Mucosa of descending colon (tissue), 3 donors: ENCODE data around the gene THUMPD3. TPM values are rescaled to one million over a fixed set of nuclear protein-coding genes. Genes with fewer than 3 reads are reported as not detected.

Source experiments
- ATAC-seq: fragments of 200-7000 bp; cut with Tn5 transposase; one replicate; pipeline ENCODE4 v1.9.1; 2020; ENCODE audit warnings: mild to moderate bottlenecking, moderate library complexity
- DNase-seq, 3 donors: peaks; one replicate each; pipeline ENCODE4 v3.0.0-alpha.2; 2020
- H3K36me3 ChIP-seq: fragments of 200-600 bp; one replicate; pipeline ENCODE4 v1.8.0; 2021; ENCODE audit warnings: low read depth, mild to moderate bottlenecking
- H3K4me1 ChIP-seq: fragments of 200-600 bp; one replicate; pipeline ENCODE4 v1.8.0; 2021; ENCODE audit warnings: low read depth, mild to moderate bottlenecking
- H3K4me3 ChIP-seq: fragments of 200-600 bp; one replicate; pipeline ENCODE4 v1.8.0; 2021; ENCODE audit warnings: mild to moderate bottlenecking
- H3K9me3 ChIP-seq: fragments of 200-600 bp; one replicate; pipeline ENCODE4 v1.8.0; 2021; ENCODE audit warnings: mild to moderate bottlenecking
- intact Hi-C, 2 donors: fragments of 100-400 bp; cut with DNase I in 1 of 2; cut with micrococcal nuclease in 1 of 2; formaldehyde crosslinking; loops; one replicate each; pipeline versions ENCODE4 v1.11.0 to v1.11.1; 2022; cut with DNase I, micrococcal nuclease
- total RNA-seq, 3 donors: library from RNA; stranded (reverse); fragmentation: NEBNext Ultra II Directional in 2 of 3; extraction: Animal tissue kit (Norgen Biotek cat#: 25700) in 2 of 3; gene quantifications; one replicate each; pipeline versions ENCODE4 v1.2.1 to v1.2.4, GENCODE V29; 2021 to 2023
- TF ChIP-seq, protein P1 (sequence below): fragments of 200-600 bp; IDR thresholded peaks from one replicate; pipeline ENCODE4 v1.8.0; 2022; ENCODE audit warnings: antibody characterized with exemption, mild to moderate bottlenecking
- donor health status: DM: no; HTN: no; CAD: no; lungs with moderate emphysema.
- donor health status: DM: no; HTN: no; CAD: no.
- donor health status: DM: no; HTN: yes; CAD: no.

The THUMPD3 gene
- total RNA-seq, 3 donors from 2014 or later = 30.0 to 34.0 (median 31.2) TPM

DNA sequence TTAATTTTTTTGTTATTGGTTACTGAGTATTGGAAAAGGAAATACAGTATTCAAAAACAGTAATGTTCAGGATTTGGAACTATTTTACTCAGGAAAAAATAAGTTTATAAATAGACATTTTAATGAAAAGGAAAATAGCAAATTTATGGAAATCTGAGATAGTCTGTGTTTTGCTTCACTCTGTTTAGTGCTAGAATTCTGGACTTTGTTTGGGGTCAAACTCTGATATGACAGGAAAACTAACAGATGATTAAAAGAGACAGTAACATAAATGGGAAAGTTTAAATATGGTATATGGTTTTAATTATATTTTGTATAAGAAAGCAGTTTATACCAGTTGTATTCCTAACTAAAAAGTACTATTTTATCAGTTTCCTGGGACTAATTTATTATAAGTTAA is 52.0 kb downstream of the THUMPD3 start:
- Histone ChIP-seq H3K36me3 (no peaks in the 10 kb centered on the region), H3K9me3 (no peaks in the 10 kb centered on the region), H3K4me3 (no peak overlapping the region), H3K4me1 (peaks cover 19% of the 10 kb centered on the region)
- TF ChIP-seq, protein P1, sequence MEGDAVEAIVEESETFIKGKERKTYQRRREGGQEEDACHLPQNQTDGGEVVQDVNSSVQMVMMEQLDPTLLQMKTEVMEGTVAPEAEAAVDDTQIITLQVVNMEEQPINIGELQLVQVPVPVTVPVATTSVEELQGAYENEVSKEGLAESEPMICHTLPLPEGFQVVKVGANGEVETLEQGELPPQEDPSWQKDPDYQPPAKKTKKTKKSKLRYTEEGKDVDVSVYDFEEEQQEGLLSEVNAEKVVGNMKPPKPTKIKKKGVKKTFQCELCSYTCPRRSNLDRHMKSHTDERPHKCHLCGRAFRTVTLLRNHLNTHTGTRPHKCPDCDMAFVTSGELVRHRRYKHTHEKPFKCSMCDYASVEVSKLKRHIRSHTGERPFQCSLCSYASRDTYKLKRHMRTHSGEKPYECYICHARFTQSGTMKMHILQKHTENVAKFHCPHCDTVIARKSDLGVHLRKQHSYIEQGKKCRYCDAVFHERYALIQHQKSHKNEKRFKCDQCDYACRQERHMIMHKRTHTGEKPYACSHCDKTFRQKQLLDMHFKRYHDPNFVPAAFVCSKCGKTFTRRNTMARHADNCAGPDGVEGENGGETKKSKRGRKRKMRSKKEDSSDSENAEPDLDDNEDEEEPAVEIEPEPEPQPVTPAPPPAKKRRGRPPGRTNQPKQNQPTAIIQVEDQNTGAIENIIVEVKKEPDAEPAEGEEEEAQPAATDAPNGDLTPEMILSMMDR = no peak
- ATAC-seq = no peak
- intact Hi-C loops = no loop called here
- DNase-seq = no peak

DNA sequence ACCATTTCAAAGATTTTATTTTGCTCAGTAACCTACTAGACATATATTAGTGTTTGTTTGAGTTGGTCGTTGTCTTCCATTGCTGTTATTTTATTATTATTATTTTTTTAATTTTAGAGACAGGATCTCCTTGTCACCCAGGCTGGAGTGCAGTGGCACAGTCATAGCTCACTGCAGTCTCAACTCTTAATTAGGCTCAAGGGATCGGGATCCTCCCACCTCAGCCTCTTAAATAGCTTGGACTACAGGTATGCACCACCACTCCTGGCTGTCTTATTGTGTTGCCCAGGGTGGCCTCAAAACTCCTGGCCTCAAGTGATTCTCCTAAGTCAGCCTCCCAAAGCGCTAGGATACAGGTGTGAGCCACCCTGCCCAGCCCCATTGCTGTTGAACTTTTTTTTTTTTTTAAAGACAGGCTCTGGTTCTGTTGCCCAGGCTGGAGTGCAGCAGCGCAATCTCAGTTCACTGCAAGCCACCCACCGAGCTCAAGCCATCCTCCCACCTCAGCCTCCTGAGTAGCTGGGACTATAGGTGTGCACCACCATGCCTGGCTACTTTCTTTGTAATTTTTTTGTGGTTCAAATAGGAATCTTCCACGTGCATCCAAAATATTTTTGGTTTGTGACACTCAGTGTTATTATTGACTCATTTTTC is 52.8 kb downstream of the THUMPD3 start:
- intact Hi-C loops = no loop called here
- Histone ChIP-seq H3K4me3 (no peak overlapping the region), H3K36me3 (no peaks in the 10 kb centered on the region), H3K9me3 (no peaks in the 10 kb centered on the region), H3K4me1 (peaks cover 19% of the 10 kb centered on the region)
- no peak for DNase-seq
- no peak for ATAC-seq
- TF ChIP-seq, protein P1 = no peak

DNA sequence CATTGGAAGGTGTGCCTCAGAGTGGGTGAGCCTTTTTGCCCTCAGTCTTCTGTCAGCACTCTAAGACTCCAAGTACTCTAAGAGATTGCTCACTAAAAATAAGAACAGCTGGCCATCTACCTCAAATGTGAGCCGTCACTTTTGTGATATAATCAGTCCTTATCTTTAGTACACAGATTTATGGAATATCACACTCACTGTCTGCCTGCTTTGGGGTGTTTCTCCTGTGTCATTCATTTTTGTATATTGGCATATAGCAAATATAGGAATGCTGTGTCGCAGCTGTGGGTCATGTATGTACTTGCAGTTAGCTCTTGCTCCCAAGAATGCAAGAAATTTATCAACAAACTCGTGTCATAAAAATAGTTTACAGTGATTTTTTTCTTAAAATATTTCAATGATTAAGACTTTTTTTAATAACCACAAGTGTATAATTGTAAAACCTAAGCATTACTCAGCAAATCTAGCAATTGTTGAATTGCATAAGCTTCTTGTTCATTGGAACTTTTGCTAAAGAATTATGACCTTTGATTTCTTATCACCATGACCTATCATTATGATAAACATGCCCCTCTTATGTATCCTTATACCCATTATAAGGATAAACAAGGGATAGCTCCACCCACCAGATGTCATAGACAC is 53.4 kb downstream of the THUMPD3 start:
- DNase-seq (no peak), ATAC-seq (peak; percentile 65)
- no peaks in the 10 kb centered on the region for H3K36me3 ChIP-seq
- intact Hi-C loops = no loop called here
- TF ChIP-seq, protein P1 = no peak
- no peaks in the 10 kb centered on the region for H3K9me3 ChIP-seq
- H3K4me3 ChIP-seq = no peak overlapping the region
- peaks cover 23% of the 10 kb centered on the region for H3K4me1 ChIP-seq

DNA sequence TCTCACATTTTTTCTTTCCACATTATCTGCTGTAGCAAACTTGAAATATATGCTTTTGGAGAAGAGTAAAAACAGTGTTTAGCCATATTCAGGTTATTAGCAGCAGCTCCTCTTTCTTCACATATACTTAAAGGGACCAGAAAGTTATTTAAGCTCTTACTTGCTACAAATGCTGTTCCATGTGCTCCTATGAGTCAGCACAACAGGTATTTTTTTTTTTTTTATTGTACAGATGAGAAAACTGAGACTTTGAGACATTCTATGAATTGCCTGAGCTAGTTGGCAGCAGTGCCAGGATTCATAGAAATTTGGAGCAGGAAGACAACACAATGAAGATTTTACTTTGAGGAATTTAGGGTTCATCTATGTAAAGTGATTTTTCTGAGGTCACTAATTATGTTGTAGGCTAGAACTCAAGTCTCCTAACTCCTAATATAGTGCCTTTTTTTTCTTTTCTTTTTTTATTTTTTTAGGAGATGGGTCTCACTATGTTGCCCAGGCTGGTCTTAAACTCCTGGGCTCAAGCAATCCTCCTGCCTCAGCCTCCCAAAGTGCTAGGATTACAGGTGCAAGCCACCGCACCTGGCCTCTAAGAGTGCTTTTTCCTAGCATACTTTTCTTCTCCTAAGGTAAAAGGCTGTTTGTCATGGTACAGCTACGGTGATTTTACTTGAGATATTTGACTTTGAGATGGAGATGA is 58.1 kb downstream of the THUMPD3 start:
- intact Hi-C loops = no loop called here
- ATAC-seq (peak; percentile 23), DNase-seq (no peak)
- peaks cover 36% of the 10 kb centered on the region for H3K4me1 ChIP-seq
- H3K36me3 ChIP-seq = no peaks in the 10 kb centered on the region
- TF ChIP-seq, protein P1 = no peak
- no peaks in the 10 kb centered on the region for H3K9me3 ChIP-seq
- H3K4me3 ChIP-seq = no peak overlapping the region

DNA sequence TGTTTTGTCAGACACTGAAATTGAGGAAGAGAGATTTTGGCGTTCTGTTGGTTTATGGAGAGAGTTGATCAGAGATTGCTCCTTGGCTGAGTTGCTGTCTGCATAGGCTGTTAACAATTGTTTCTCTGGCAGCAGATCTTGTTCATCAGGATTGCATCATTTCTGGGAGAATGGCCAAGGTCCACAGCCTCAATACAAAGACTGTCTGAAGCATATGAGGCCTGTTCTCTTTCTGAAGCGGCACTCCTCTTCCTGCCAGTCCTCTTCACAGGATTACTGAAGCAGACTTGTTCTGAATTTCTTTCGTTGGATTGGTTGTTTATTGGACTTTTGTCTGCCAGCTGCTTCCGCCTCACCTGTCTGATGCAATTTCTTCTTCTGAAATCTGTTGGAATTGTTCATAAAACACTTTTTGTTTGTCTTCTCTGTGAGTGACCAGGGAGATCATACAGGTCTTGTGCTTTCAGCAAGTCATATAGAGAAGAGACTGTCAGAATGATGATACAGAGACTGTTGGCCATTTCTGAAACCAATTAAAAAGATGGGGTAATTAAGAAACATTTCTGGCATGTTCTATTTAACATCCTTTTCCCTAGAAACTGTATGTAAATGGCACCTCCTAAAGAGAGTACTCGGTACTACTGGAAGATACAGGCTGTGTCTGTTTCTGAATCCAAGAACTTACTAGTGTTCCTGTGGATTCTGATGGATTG is 60.0 kb downstream of the THUMPD3 start:
- ATAC-seq (peak; percentile 98), DNase-seq (peak in 2 of 3 donors; percentile 33 to 94)
- TF ChIP-seq, protein P1 = no peak
- Histone ChIP-seq H3K4me1 (peaks cover 28% of the 10 kb centered on the region), H3K4me3 (no peak overlapping the region), H3K9me3 (no peaks in the 10 kb centered on the region), H3K36me3 (no peaks in the 10 kb centered on the region)
- intact Hi-C loops = no loop called here
